ENCODE measurements around the gene SCGB3A1. TPM values are rescaled to one million over a fixed set of nuclear protein-coding genes. Genes with fewer than 3 reads are reported as not detected.

Gene SCGB3A1
- total RNA-seq, 3 donors from 2014 or later = 8.8 to 66.5 TPM; not detected in 1

GRCh38 chr5:180600554-180601041 is 9.3 kb upstream of the SCGB3A1 start:
- H3K27ac ChIP-seq = no peak overlapping the region
- TF ChIP-seq POLR2AphosphoS5 (IDR thresholded peaks at IDR 0.05) = no peak
- no peak for TF ChIP-seq POLR2A (IDR thresholded peaks at IDR 0.05)
- no peak for TF ChIP-seq CTCF (IDR thresholded peaks at IDR 0.05)
- DNase-seq (ENCODE audit: low spot score in 2 of 2) = peak in 1 of 2 donors; percentile 35

GRCh38 chr5:180599981-180600553 is 8.8 kb upstream of the SCGB3A1 start:
- Histone ChIP-seq H3K9me3 (no peaks in the 10 kb centered on the region), H3K27ac (no peak overlapping the region), H3K36me3 (no peaks in the 10 kb centered on the region), H3K4me3 (no peak overlapping the region), H3K27me3 (no peaks in the 10 kb centered on the region), H3K4me1 (no peaks in the 10 kb centered on the region)
- no peak for TF ChIP-seq POLR2A (IDR thresholded peaks at IDR 0.05)
- no peak for TF ChIP-seq CTCF (IDR thresholded peaks at IDR 0.05)
- TF ChIP-seq POLR2AphosphoS5 (IDR thresholded peaks at IDR 0.05) = no peak
- peak in 1 of 2 donors; percentile 35 for DNase-seq (ENCODE audit: low spot score in 2 of 2)
- intact Hi-C loops (cut with DNase I; ENCODE audit: low total_unique reads) = no loop called here

More at GRCh38 chr5:180600554-180601041, 9.3 kb upstream of the SCGB3A1 start:
- Histone ChIP-seq H3K4me1 (no peaks in the 10 kb centered on the region), H3K27me3 (no peaks in the 10 kb centered on the region), H3K4me3 (no peak overlapping the region), H3K9me3 (no peaks in the 10 kb centered on the region), H3K36me3 (no peaks in the 10 kb centered on the region)
- intact Hi-C loops (cut with DNase I; ENCODE audit: low total_unique reads) = no loop called here

DNA sequence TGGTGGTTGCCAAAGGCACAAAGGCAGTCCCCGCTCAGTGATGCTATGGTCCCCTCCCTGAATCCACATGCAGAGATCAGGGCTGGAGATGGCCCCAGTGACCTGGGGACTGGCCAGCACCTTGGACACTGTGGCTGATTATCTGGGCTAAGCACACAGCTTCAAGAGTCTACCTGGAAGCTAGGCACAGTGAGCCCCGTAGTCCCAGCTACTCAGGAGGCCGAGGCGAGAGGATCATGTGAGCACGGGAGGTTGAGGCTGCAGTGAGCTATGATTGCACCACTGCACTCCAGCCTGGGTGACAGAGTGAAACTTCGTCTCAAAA is 8.3 kb upstream of the SCGB3A1 start:
- Histone ChIP-seq H3K27ac (no peak overlapping the region), H3K27me3 (no peaks in the 10 kb centered on the region), H3K4me1 (no peaks in the 10 kb centered on the region), H3K36me3 (no peaks in the 10 kb centered on the region), H3K9me3 (no peaks in the 10 kb centered on the region), H3K4me3 (no peak overlapping the region)
- TF ChIP-seq POLR2AphosphoS5 (IDR thresholded peaks at IDR 0.05) = no peak
- TF ChIP-seq POLR2A (IDR thresholded peaks at IDR 0.05) = no peak
- no peak for TF ChIP-seq CTCF (IDR thresholded peaks at IDR 0.05)
- intact Hi-C loops (cut with DNase I; ENCODE audit: low total_unique reads) = no loop called here
- DNase-seq (ENCODE audit: low spot score in 2 of 2) = no peak

- no peak overlapping the region for H3K27ac ChIP-seq
- DNase-seq (ENCODE audit: low spot score in 2 of 2) = peak in 1 of 2 donors; percentile 44
Measured at GRCh38 chr5:180598797-180599589, 7.7 kb upstream of the SCGB3A1 start.

More at GRCh38 chr5:180598797-180599589, 7.7 kb upstream of the SCGB3A1 start:
- Histone ChIP-seq H3K9me3 (no peaks in the 10 kb centered on the region), H3K4me1 (no peaks in the 10 kb centered on the region), H3K27me3 (no peaks in the 10 kb centered on the region), H3K4me3 (no peak overlapping the region), H3K36me3 (no peaks in the 10 kb centered on the region)
- intact Hi-C loops (cut with DNase I; ENCODE audit: low total_unique reads) = no loop called here
- TF ChIP-seq POLR2A (IDR thresholded peaks at IDR 0.05) (no peak), CTCF (IDR thresholded peaks at IDR 0.05) (no peak), POLR2AphosphoS5 (IDR thresholded peaks at IDR 0.05) (no peak)
